Measurements from ENCODE around the gene ZSCAN10. TPM values are rescaled to one million over a fixed set of nuclear protein-coding genes. Genes with fewer than 3 reads are reported as not detected.

Gene ZSCAN10
- total and polyA plus RNA-seq, 2 donors (not counting 3 experiments of a cell fraction or from before 2014, with no cell fraction given) = not detected

DNA sequence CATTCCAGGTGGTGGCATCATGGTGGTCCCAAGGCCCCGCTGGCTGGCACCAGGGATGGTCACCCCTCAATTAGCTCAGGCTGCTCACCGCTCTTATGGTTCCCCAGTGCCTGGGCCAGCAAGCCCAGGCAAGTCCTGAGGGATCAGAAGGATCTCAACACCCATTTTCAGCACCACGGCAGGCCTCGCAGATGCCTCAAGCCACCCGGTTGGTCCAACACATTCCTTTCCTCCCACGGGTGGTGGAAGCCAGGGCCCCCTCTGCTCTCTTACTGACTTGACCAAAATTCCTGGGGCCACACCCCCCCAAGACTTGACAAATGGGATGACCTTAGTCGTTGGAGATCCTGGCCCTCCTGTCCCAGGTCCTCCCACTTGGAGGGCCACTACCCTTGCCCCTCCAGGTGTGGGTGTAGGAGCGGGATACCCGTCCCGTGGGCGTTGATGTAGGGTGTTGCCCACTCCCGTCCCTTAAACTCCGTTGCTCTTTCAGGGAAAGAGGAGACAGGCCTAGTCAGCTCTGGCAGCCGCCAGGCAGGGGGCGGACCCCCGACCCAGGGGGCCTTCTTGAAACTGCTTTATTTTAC lies 19.2 kb upstream of the ZSCAN10 start:
- dilution Hi-C loops (cut with MboI; ENCODE audit: extremely low pct_ligation_motif_present, low sequenced_read_pairs) (no loop called here), intact Hi-C loops (cut with micrococcal nuclease) (no loop called here)
- peaks cover 5% of the 10 kb centered on the region for H3K79me2 ChIP-seq (ENCODE audit: control insufficient read depth, insufficient read depth, low read length)
- no peak overlapping the region for H3K4me2 ChIP-seq (ENCODE audit: insufficient read depth, low read length)
- H3K36me3 ChIP-seq (ENCODE audit: control insufficient read depth in 2 of 2, extremely low read depth in 1 of 2, insufficient read depth in 2 of 2, low read length in 2 of 2) = peaks cover 4 to 28% of the 10 kb centered on the region in 2 experiments
- H3K4me3 ChIP-seq (replicated peaks in 1 of 3; ENCODE audit: insufficient read depth in 1 of 3, low read depth in 1 of 3, low read length in 3 of 3) = no peak overlapping the region
- FAIRE-seq (no peak), DNase-seq (ENCODE audit: low read depth, low spot score) (no peak)
- H3K27ac ChIP-seq (ENCODE audit: insufficient read depth, low read depth, low read length) = no peak overlapping the region
- TF ChIP-seq MYC (IDR thresholded peaks at IDR 0.05; ENCODE audit: low read depth, low read length) (no peak), FOS (IDR thresholded peaks at IDR 0.05; ENCODE audit: borderline replicate concordance, insufficient read depth, low read length) (no peak), EZH2 (IDR thresholded peaks at IDR 0.05; ENCODE audit: borderline replicate concordance, low read depth, low read length, severe bottlenecking) (no peak), CTCF (IDR thresholded peaks at IDR 0.05; ENCODE audit: extremely low read depth in 1 of 2, insufficient read depth in 1 of 2, low read depth in 1 of 2, low read length in 2 of 2) (no peak), GATA2 (IDR thresholded peaks at IDR 0.05; ENCODE audit: insufficient read depth, insufficient read length, low read depth, low read length) (no peak), POLR2AphosphoS5 (IDR thresholded peaks at IDR 0.05; ENCODE audit: insufficient read depth, low read depth, low read length) (no peak), JUN (IDR thresholded peaks at IDR 0.05; ENCODE audit: borderline replicate concordance, insufficient read depth, insufficient read length, low read depth) (no peak), POLR2A (IDR thresholded peaks at IDR 0.05; ENCODE audit: low read depth, low read length) (no peak)
- TF ChIP-seq, protein P1, sequence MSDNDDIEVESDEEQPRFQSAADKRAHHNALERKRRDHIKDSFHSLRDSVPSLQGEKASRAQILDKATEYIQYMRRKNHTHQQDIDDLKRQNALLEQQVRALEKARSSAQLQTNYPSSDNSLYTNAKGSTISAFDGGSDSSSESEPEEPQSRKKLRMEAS (IDR thresholded peaks at IDR 0.05; ENCODE audit: insufficient read depth, insufficient read length) = no peak
- H3K9me1 ChIP-seq (replicated peaks; ENCODE audit: control insufficient read depth, extremely low read depth, insufficient read depth, low read length) = no peaks in the 10 kb centered on the region
- peaks cover 7% of the 10 kb centered on the region for H3K4me1 ChIP-seq (ENCODE audit: control insufficient read depth, extremely low read depth, insufficient read depth, low read length)
- H4K20me1 ChIP-seq (replicated peaks; ENCODE audit: control insufficient read depth, extremely low read depth, insufficient read depth, low read length) = no peaks in the 10 kb centered on the region
- H3K27me3 ChIP-seq (ENCODE audit: control insufficient read depth in 2 of 2, insufficient read depth in 2 of 2, low read length in 2 of 2) = no peaks in the 10 kb centered on the region
- no peaks in the 10 kb centered on the region for H3K9me3 ChIP-seq (replicated peaks; ENCODE audit: control insufficient read depth, insufficient read depth, low read length)
- ChIA-PET POLR2A (no interaction called here), CTCF (interaction anchor here (1.3 to 4.9 kb wide), 6 partner anchors 11 to 87 kb away, joined by 4 to 26 read pairs (median 10); no protein-coding TSS in a partner anchor)
- no TSS peak for BruUV-seq (replicated peaks)
- H2AFZ ChIP-seq (ENCODE audit: low read depth, low read length) = no peak overlapping the region
- H3K9ac ChIP-seq (replicated peaks; ENCODE audit: extremely low read depth, insufficient read depth, low read length) = no peak overlapping the region
